Fibroblast of skin of left biceps (primary cell): Measurements from ENCODE around the gene SLC52A1.

Source experiments
- DNase-seq, 2 experiments: peaks; one replicate each; pipeline ENCODE4 v3.0.0-alpha.2; 2013; ENCODE audit warnings: low read depth in 2 of 2

The SLC52A1 gene

GRCh38 chr17:4987767-4988567 lies 47.3 kb downstream of the SLC52A1 start:
- DNase-seq = no peak

GRCh38 chr17:4986951-4987766 lies 48.1 kb downstream of the SLC52A1 start, which contains the start of gene CAMTA2:
CAMTA2 (minus strand) TSS chr17:4987675; CDS start chr17:4986222, 1,453 bp downstream.
- peak; percentile 32 to 39 for DNase-seq

- DNase-seq = no peak
These were observed 48.8 kb downstream of the SLC52A1 start for GRCh38 chr17:4986403-4986802.
